ENCODE results near the gene SLAMF1. TPM values are rescaled to one million over a fixed set of nuclear protein-coding genes. Genes with fewer than 3 reads are reported as not detected.

The SLAMF1 gene
- total and polyA plus RNA-seq, 9 of the 15 experiments (the other 6 are each of a cell fraction or from before 2014, with no cell fraction given): 0.04 to 0.17 (median 0.11) TPM; not detected in 4

DNA sequence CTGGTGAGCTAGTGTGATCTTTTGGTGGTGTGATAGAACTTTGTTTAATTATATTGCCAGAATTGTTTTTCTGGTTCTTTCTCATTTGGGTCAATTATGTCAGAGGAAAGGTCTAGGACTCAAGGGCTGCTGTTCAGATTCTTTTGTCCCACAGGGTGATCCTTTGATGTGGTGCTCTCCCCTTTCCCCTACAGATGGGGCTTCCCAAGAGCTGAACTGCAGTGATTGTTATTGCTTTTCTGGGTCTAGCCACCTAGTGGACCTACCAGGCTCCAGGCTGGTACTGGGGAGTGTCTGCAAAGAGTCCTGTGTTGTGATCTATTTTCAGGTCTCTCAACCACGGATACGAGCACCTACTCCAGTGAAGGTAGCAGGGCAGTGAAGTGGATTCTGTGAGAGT lies 41.6 kb downstream of the SLAMF1 start:
- peaks cover 26% of the 10 kb centered on the region for H3K9me3 ChIP-seq (replicated peaks; ENCODE audit: control insufficient read depth, insufficient read depth, low read depth, low read length)
- BruUV-seq (replicated peaks): no TSS peak
- WGBS (ENCODE audit: insufficient coverage, low coverage, missing lambda C conversion rate): 92% methylated on average over 2 of the region's 2 CpGs
- FAIRE-seq (no peak), ATAC-seq (no peak), DNase-seq (ENCODE audit: extremely low read depth in 1 of 4, low spot score in 3 of 4) (no peak)
- H3K79me2 ChIP-seq (ENCODE audit: control insufficient read depth, insufficient read depth, low read length): no peaks in the 10 kb centered on the region
- no peaks in the 10 kb centered on the region for H4K20me1 ChIP-seq (replicated peaks; ENCODE audit: control insufficient read depth, insufficient read depth, low read length)
- no peaks in the 10 kb centered on the region for H3K36me3 ChIP-seq (ENCODE audit: control insufficient read depth, insufficient read depth, low read length)
- POLR2A ChIA-PET: interaction anchor here (0.7 kb wide), 1 partner anchor 38 kb away, joined by 3 read pairs; no protein-coding TSS in a partner anchor
- TF ChIP-seq CHAMP1 (IDR thresholded peaks at IDR 0.05): no peak
- TF ChIP-seq SMAD2 (IDR thresholded peaks at IDR 0.05; ENCODE audit: low read depth, low read length): no peak
- no peak overlapping the region for H3K27ac ChIP-seq (ENCODE audit: extremely low read depth, low read depth, low read length)
- intact Hi-C loops (cut with micrococcal nuclease): loop anchor here (10.0 kb wide), 1 partner anchor 410 kb away; the partner anchor contains the start of gene CASQ1
- peaks cover 0 to 15% of the 10 kb centered on the region in 2 experiments; a peak in 2 of 5 replicates for H3K4me1 ChIP-seq (replicated peaks in 1 of 2; ENCODE audit: control insufficient read depth in 2 of 2, insufficient read depth in 2 of 2, low read length in 2 of 2)
- no peak overlapping the region for H2AFZ ChIP-seq (ENCODE audit: low read depth, low read length)
- in situ Hi-C loops (cut with MboI): loop anchor here (5.0 kb wide), 1 partner anchor 178 kb away; no protein-coding TSS in a partner anchor
- no peak overlapping the region for H3K9ac ChIP-seq (ENCODE audit: insufficient read depth in 1 of 2, low read depth in 2 of 2, low read length in 2 of 2)
- CTCF ChIA-PET (ENCODE audit: low intra/inter-chr PET ratio): no interaction called here
- no peak overlapping the region for H3K4me2 ChIP-seq (ENCODE audit: insufficient read depth, low read length)
- no peaks in the 10 kb centered on the region for H3K9me1 ChIP-seq (ENCODE audit: control insufficient read depth, insufficient read depth, low read length)
- no peak overlapping the region for H3K4me3 ChIP-seq
- no peaks in the 10 kb centered on the region for H3K27me3 ChIP-seq (ENCODE audit: control insufficient read depth in 2 of 2, insufficient read depth in 2 of 2, low read length in 2 of 2)

- no peaks in the 10 kb centered on the region for H3K79me2 ChIP-seq (ENCODE audit: control insufficient read depth, insufficient read depth, low read length)
- 0 out of 2 replicates have a peak overlapping the region, but pooled peaks have one; percentile 28 for H2AFZ ChIP-seq (ENCODE audit: low read depth, low read length)
- no peaks in the 10 kb centered on the region for H3K27me3 ChIP-seq (ENCODE audit: control insufficient read depth in 2 of 2, insufficient read depth in 2 of 2, low read length in 2 of 2)
- no TSS peak for BruUV-seq (replicated peaks)
- peaks cover 3% of the 10 kb centered on the region; the same call in 1 of the 2 replicates for H3K9me3 ChIP-seq (replicated peaks; ENCODE audit: control insufficient read depth, insufficient read depth, low read depth, low read length)
- CTCF ChIA-PET (ENCODE audit: low intra/inter-chr PET ratio): interaction anchor here (0.6 kb wide), 1 partner anchor 38 kb away, joined by 3 read pairs; no protein-coding TSS in a partner anchor
- DNase-seq (ENCODE audit: extremely low read depth in 1 of 4, low spot score in 3 of 4) (no peak), FAIRE-seq (no peak), ATAC-seq (no peak)
- H3K9ac ChIP-seq (ENCODE audit: insufficient read depth in 1 of 2, low read depth in 2 of 2, low read length in 2 of 2): no peak overlapping the region
- no peaks in the 10 kb centered on the region for H3K4me1 ChIP-seq (replicated peaks in 1 of 2; ENCODE audit: control insufficient read depth in 2 of 2, insufficient read depth in 2 of 2, low read length in 2 of 2)
- intact Hi-C loops (cut with micrococcal nuclease) (no loop called here), in situ Hi-C loops (cut with MboI) (no loop called here)
- POLR2A ChIA-PET: interaction anchor here (0.8 kb wide), 1 partner anchor 31 kb away, joined by 3 read pairs; no protein-coding TSS in a partner anchor
- H3K36me3 ChIP-seq (ENCODE audit: control insufficient read depth, insufficient read depth, low read length): no peaks in the 10 kb centered on the region
- H4K20me1 ChIP-seq (replicated peaks; ENCODE audit: control insufficient read depth, insufficient read depth, low read length): no peaks in the 10 kb centered on the region
- no peak overlapping the region for H3K4me3 ChIP-seq
- no peak overlapping the region for H3K27ac ChIP-seq (ENCODE audit: extremely low read depth, low read depth, low read length)
- no peak for TF ChIP-seq ZFP36 (IDR thresholded peaks at IDR 0.05; ENCODE audit: low read depth, low read length, partially characterized antibody)
- H3K4me2 ChIP-seq (ENCODE audit: insufficient read depth, low read length): no peak overlapping the region
- 47% methylated on average over 2 of the region's 2 CpGs for WGBS (ENCODE audit: insufficient coverage, low coverage, missing lambda C conversion rate)
- H3K9me1 ChIP-seq (ENCODE audit: control insufficient read depth, insufficient read depth, low read length): no peaks in the 10 kb centered on the region
These were observed 49.1 kb downstream of the SLAMF1 start for GRCh38 chr1:160597705-160598104.
